Adipocyte (in vitro differentiated cells): ENCODE data around the gene ERP44.
"Not testable (repeated sequence)": the region's sequence is repeated elsewhere in the genome, so short reads cannot be mapped to it uniquely, and the experiment has no call there.

Experiments used
- DNase-seq: peaks from one replicate; pipeline ENCODE4 v3.0.0-alpha.2; 2015; ENCODE audit warnings: low read depth
- H3K27me3 ChIP-seq: replicated peaks from 2 replicates; pipeline ENCODE4 v1.7.0; 2013; ENCODE audit warnings: mild to moderate bottlenecking, low read length, moderate library complexity; ENCODE audit not compliant: control insufficient read depth, insufficient read depth
- H3K36me3 ChIP-seq: 2 replicates; pipeline ENCODE4 v1.7.0; 2013; ENCODE audit warnings: low read length, mild to moderate bottlenecking, moderate library complexity; ENCODE audit not compliant: control insufficient read depth, insufficient read depth, severe bottlenecking
- H3K4me1 ChIP-seq: 2 replicates; pipeline ENCODE4 v1.7.0; 2013; ENCODE audit warnings: mild to moderate bottlenecking, low read length, moderate library complexity; ENCODE audit not compliant: control insufficient read depth, insufficient read depth
- H3K4me3 ChIP-seq: 2 replicates; pipeline ENCODE4 v1.7.0; 2013; ENCODE audit warnings: mild to moderate bottlenecking, low read length, moderate library complexity
- H3K9ac ChIP-seq: 2 replicates; pipeline ENCODE4 v1.7.0; 2013; ENCODE audit warnings: mild to moderate bottlenecking, low read length, moderate library complexity
- H3K9me3 ChIP-seq: 2 replicates; pipeline ENCODE4 v1.7.0; 2013; ENCODE audit warnings: mild to moderate bottlenecking, low read length, moderate library complexity; ENCODE audit not compliant: control insufficient read depth

Gene ERP44

GRCh38 chr9:100098887-100099721 lies at the start of gene ERP44, which contains the start of gene INVS:
Gene ERP44, minus strand, starts transcription at chr9:100099000. Its CDS starts 160 bp downstream, at chr9:100098840.
Gene INVS, plus strand, starts transcription at chr9:100099243. Its CDS starts 5,279 bp downstream, at chr9:100104522.
- H3K4me1 ChIP-seq, result peaks cover 15% of the 10 kb centered on the region
- peak within 1 kb of the TSS; percentile 96 for H3K9ac ChIP-seq
- peak within 1 kb of the TSS; percentile 98 for H3K4me3 ChIP-seq
- H3K27me3 ChIP-seq, result no peaks in the 10 kb centered on the region
- DNase-seq, result peak; percentile 100
- peaks cover 6% of the 10 kb centered on the region for H3K36me3 ChIP-seq
- no peaks in the 10 kb centered on the region for H3K9me3 ChIP-seq

GRCh38 chr9:100145976-100146375 lies 47.2 kb upstream of the ERP44 start:
- H3K9me3 ChIP-seq, DNase-seq, H3K4me1 ChIP-seq, H3K27me3 ChIP-seq, H3K36me3 ChIP-seq, H3K4me3 ChIP-seq, H3K9ac ChIP-seq: not testable (repeated sequence)

GRCh38 chr9:100145167-100145934 lies 46.6 kb upstream of the ERP44 start:
- H3K9me3 ChIP-seq, H3K9ac ChIP-seq, H3K4me1 ChIP-seq, H3K27me3 ChIP-seq, H3K4me3 ChIP-seq, DNase-seq, H3K36me3 ChIP-seq: not testable (repeated sequence)

- DNase-seq, H3K27me3 ChIP-seq, H3K4me1 ChIP-seq, H3K9me3 ChIP-seq, H3K36me3 ChIP-seq, H3K9ac ChIP-seq, H3K4me3 ChIP-seq: not testable (repeated sequence)
Observed at GRCh38 chr9:100141862-100142261, 43.1 kb upstream of the ERP44 start.

GRCh38 chr9:100140303-100140702 lies 41.5 kb upstream of the ERP44 start:
- H3K9me3 ChIP-seq, DNase-seq, H3K36me3 ChIP-seq, H3K9ac ChIP-seq, H3K4me3 ChIP-seq, H3K27me3 ChIP-seq, H3K4me1 ChIP-seq: not testable (repeated sequence)

- DNase-seq, H3K27me3 ChIP-seq, H3K4me1 ChIP-seq, H3K9me3 ChIP-seq, H3K9ac ChIP-seq, H3K4me3 ChIP-seq, H3K36me3 ChIP-seq: not testable (repeated sequence)
Observed at GRCh38 chr9:100136799-100137198, 38.0 kb upstream of the ERP44 start.

- Histone ChIP-seq H3K36me3 (peaks cover 8% of the 10 kb centered on the region), H3K4me1 (no peaks in the 10 kb centered on the region), H3K9me3 (no peaks in the 10 kb centered on the region), H3K4me3 (no peak overlapping the region), H3K27me3 (no peaks in the 10 kb centered on the region), H3K9ac (no peak overlapping the region)
- DNase-seq, result no peak
Observed at GRCh38 chr9:100134731-100135130, 35.9 kb upstream of the ERP44 start.

GRCh38 chr9:100131875-100132430 lies 33.2 kb upstream of the ERP44 start:
- DNase-seq, result no peak
- Histone ChIP-seq H3K9ac (no peak overlapping the region), H3K27me3 (no peaks in the 10 kb centered on the region), H3K4me1 (no peaks in the 10 kb centered on the region), H3K4me3 (no peak overlapping the region), H3K36me3 (peaks cover 8% of the 10 kb centered on the region), H3K9me3 (no peaks in the 10 kb centered on the region)

GRCh38 chr9:100131216-100131615 lies 32.4 kb upstream of the ERP44 start:
- peaks cover 8% of the 10 kb centered on the region for H3K36me3 ChIP-seq
- H3K27me3 ChIP-seq, result no peaks in the 10 kb centered on the region
- H3K9me3 ChIP-seq, result no peaks in the 10 kb centered on the region
- H3K9ac ChIP-seq, result no peak overlapping the region
- H3K4me1 ChIP-seq, result no peaks in the 10 kb centered on the region
- no peak for DNase-seq
- no peak overlapping the region for H3K4me3 ChIP-seq

GRCh38 chr9:100129772-100130171 lies 31.0 kb upstream of the ERP44 start:
- H3K9ac ChIP-seq, result no peak overlapping the region
- peak; percentile 34 for DNase-seq
- H3K4me1 ChIP-seq, result no peaks in the 10 kb centered on the region
- H3K9me3 ChIP-seq, result no peaks in the 10 kb centered on the region
- peaks cover 8% of the 10 kb centered on the region for H3K36me3 ChIP-seq
- H3K27me3 ChIP-seq, result no peaks in the 10 kb centered on the region
- H3K4me3 ChIP-seq, result no peak overlapping the region

GRCh38 chr9:100126423-100126822 lies 27.6 kb upstream of the ERP44 start:
- peaks cover 7% of the 10 kb centered on the region for H3K9me3 ChIP-seq
- no peak for DNase-seq
- no peaks in the 10 kb centered on the region for H3K27me3 ChIP-seq
- no peak overlapping the region for H3K4me3 ChIP-seq
- H3K9ac ChIP-seq, result no peak overlapping the region
- peaks cover 4% of the 10 kb centered on the region for H3K36me3 ChIP-seq
- H3K4me1 ChIP-seq, result no peaks in the 10 kb centered on the region
